Stimulated activated CD8-positive, alpha-beta memory T cell treated with anti-CD3 and anti-CD28 coated beads, Interleukin-7, amount 100 ng/mL, for 4 hours (primary cell): ENCODE data around the gene ATP1B3.
"Not testable (repeated sequence)": the region's sequence is repeated elsewhere in the genome, so short reads cannot be mapped to it uniquely, and the experiment has no call there.

ENCODE experiments used
- DNase-seq, 2 donors: peaks; one replicate each; pipeline ENCODE4 v3.0.0-alpha.2; 2020; ENCODE audit warnings: low read depth in 2 of 2

The ATP1B3 gene

DNA sequence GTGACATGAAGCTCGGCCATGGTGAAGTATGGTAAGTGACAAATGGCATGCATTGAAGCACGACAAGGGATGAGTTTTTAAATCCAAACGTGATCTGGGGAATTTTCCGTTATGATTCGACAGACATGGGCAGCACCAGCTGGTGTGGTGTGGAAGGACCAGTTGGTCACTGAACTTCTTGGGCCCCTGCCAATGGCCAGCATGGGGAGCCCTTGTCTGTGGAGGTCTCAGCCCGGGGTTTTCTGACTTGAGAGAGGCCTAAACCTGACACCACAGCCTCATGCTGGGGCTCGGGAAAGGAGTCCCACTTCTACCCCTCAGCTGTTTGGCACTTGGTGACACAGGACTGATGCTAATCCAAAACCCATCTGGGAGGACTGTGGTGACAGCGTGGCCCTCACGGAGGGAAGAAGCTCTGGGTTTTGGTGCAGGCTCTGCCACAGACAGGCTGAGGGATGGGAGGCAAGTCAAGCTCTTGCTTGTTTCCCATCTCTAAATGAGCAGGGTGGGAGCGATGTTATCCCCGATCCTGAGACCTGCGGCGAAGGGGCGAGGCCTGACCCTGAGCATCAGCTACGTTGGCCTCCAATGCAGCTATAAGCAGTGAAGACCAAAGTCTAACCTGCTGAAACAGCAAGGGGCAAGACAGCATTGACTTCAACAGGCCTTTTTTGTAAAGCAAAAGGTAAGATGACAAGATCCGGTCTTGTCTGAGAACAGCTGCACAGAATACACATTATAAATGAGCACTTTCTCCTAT is 69.5 kb downstream of the ATP1B3 start:
- no peak for DNase-seq

DNA sequence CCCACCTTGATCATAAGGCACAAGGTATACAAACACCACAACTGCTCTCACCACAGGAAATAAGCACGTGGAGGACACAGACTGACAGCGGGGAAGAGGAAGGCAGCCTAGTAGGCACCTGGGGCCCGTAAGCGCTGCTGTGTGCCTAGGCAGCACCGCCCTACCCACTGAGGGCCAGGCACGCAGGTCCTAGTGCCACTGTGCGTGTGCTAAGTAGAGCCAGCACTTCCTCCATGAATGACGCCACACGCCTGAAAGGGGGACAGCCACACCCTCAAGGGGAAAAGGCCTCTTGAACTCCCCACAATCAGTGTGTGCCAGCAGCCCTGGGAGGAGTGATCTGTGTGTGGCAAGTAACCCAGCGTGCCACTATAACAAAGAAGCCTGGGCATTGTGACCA is 73.0 kb downstream of the ATP1B3 start:
- DNase-seq = no peak

DNA sequence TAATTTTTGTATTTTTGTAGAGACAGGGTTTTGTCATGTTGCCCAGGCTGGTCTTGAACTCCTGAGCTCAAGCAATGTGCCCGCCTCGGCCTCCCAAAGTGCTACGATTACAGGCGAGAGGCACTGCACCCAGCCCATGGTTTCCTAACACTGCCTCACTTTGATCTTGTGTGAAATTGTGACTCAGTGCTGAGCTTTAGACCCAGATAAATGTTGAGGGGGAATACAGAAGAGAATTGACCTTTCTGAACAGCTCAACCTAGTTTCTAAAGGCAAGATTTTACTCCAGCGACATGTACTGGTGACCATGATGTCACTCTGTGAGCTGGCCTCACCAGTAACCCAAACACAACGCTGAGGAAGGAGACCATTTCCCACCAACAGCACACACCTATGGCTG is 73.5 kb downstream of the ATP1B3 start:
- no peak for DNase-seq

DNA sequence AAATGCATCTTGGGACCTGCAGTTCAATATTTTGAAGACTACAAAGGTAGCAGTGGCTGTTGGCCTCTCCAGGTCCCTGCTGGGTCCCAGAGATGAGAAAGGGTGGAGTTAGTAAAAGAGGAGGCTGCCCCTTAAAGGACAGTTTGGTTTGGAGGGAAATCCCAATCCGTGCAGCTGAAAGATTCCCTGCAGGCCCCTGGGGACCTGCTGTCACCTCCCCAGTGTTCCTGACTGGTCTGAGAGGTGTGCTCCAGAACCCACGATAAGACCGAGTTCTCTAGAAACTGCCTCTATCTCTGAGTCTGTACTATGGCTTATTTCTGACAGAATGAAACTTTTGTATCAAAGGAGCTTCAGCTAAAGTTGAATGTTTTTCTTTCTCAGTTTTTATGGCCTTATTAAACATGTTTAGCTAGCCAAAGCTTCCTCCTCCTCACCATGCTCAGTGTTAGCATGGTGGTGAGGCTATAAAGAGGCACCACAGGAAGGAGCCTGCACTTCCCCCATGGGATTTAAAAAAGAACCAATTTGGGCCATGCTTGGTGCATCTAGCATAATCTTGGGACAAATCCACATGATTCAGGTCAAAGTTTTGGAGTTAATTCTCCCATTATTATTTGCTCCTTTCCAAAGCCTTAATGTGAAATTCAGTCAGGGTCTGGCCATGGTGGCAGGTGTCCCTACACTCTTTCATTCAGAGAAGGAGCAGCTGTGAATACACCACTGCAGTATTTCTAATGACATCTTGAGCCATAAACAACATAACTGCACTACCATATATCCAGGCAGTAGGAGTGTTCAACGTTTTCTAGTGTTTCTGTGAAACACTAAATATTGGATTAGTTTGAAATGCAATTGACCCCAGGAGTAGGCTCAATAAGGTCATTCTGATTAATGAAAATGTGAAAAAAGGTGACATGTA is 74.4 kb downstream of the ATP1B3 start:
- no peak for DNase-seq

DNA sequence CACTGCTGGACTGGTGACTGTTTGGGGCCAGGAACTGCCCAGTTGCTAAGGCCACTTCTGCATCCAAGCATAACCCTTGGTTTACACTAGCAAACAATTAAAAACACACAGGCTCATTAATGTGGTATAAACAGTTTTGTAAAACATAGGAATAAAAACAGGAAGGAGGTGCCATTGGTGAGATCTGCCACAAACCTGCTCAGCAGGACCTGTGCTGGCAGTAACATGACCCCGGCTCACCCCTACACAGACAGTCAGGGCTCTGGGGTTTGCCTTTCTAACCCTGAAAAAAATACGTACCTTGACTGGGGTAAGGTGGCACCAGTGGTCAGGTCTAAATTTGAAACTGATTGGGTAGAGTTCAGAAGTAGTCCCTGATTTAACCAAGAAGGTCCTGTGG is 76.2 kb downstream of the ATP1B3 start:
- no peak for DNase-seq

DNA sequence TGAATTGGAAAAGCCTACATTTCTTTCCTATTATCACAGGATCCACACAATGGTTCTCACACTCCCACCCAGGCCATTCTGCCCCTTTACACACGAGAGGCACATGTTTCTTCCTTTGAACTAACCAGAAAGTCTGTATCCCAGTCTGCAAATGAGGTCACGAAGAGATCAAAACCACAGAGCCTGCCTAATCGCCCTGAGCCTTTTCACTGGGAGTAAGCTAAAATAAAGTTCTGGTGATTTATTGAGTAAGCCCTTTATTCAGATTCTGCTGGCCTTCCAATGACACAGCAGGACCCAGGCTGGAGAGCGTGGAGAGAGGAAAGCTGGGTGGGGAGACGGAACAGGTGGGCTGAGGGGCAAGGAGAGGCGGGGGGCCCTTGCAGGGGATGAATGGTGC is 78.7 kb downstream of the ATP1B3 start:
- DNase-seq = no peak

DNA sequence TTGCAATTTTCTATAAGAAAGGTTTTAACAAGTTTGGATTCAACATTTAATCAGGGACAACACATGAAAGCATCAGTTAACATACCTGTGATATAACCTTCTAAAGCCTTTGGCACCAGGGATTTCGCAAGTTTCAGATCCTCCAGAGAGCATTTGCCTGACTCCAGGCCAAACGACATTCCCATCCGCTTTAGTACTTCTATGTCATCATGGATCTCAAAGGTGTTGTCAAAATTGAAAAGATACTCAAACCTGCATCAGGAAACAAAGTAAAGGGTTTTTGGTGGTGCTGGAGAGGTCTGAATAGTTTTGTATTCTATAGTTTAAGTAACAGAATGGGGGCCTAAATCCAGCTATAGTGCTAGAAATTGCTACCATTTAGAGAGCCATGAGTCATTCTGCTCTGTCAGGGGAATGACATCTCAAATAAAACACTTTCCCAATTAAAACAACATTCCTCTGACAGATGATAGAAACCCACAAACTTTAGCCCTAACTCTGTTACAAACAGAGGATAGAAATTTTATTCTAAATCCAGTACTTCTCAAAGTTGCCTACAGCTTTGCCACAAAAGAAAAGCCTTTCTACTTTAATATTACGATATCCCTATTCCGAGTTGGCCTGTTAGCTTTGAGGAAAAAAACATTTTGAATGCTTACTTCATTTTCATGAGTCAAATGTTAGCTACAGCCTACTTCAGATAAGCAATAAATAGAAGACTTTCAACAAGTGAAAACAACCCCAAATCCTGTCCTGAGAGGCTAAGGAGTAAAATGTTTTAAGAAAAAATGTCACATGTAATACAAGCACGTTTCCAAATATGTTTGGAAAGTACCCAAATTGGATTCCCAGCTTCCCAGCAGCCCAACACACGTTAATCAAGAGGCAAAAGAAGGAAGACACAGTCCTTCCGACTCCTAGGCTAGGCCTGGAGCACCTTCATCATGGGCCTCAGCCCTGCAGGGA is 83.4 kb downstream of the ATP1B3 start:
- DNase-seq = no peak

DNA sequence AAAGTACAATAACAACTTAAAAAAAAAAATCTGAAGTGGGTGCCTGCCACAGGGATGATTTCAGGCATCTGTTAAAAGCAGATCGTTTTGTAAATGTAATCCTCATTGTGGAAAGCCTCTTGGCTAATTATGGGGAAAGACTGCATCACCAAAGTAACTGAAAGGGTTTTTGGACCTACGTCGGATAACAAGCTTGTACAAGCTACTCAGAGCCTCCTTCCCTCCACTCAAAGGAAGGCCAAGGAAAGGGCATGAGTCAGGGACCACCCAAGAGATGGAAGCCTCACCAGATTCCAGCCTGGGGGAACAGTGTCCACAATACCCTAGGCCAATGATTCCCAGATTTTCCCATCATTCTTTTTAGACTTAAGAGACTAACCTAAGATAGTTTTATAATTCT is 84.3 kb downstream of the ATP1B3 start:
- no peak for DNase-seq

DNA sequence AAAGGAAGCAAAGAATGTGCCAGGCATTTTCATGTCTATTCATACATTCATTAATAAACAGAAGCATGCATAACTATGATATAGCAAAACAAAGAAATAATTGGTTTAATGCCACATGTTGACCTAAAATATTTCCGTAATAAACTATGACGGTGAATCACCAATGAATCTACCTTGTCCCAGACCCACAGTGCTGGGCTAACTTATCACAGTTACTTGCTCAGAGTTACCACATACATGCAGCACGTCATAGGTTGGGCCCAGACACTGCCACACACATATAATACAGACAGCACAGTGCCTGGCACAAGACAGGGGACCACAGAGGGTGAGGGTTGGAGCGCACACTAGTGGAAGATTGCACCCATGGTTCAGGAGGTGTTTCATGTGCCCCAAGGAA is 86.9 kb downstream of the ATP1B3 start:
- no peak for DNase-seq

DNA sequence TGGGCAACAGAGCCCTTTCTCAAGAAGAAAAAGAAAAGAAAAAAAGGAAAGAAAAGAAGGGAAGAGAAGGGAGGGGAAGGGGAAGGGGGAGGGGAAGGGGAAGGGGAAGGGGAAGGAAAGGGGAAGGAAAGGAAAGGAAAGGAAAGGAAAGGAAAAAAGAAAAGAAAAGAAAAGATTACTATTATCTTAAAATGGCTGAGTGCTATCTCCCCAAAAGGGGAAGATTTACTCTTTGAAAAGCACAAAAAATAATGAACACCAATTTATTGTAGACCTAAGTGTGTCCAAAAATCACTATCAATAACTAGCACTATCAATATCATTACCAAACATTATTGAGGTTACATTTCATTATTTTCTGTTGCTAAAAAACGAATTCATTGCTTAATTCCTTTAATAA is 89.0 kb downstream of the ATP1B3 start:
- no peak for DNase-seq

DNA sequence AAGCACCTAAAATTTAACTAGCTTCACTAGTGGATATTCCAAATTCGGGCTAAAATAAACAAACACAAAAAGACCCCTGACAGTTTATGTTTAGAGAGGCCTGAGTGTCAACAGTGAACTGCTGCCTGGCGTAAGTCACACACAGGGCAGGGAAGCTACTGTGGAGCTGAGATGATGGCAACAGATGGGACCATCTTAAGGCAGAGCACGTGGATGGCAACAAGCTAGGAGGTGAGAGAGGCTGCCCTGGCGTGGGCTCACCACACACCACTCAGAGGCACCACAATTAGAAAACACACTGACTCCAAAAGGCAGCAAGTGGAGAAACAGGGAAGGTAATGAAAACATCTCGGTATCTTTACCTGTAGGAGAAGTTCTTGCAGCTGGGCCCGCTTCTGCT is 93.3 kb downstream of the ATP1B3 start:
- DNase-seq = no peak

DNA sequence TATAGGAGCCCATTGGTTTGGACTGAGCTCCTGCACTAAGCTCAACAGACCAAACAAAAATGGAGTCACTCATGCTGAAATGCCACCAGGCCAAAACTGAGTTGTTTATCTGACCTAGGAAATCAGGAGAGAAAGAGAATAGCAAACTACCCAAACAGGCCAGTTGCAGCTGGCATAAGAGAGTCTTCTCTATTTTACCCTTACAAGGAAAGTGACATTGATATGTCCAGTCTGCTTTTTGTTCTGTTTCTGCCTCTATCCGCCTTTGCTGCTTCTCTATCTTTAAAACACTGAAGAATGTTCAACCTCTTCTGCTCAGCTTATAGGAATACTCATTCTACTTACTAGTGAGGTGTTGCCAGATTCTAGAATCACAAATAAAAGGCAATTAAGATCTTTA is 95.1 kb downstream of the ATP1B3 start:
- DNase-seq = no peak

DNA sequence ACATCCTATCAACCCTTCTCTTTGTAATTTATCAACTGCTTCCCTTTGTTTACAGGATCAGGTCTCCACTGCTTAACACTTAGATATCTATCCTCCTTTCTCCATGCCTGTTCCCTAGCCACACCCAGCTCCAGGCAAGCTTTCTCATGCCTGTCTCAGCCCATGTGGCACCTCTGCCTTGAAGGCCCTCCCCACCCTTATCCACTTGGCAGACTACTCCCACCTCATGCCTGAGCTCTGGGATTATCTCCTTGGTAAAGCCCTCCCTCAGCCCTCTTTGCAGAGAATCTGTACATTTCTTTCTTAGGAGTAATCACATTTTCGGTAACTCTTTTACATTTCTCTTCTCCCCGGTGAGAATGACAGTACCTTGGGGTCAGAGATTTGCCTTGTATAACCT is 96.0 kb downstream of the ATP1B3 start:
- no peak for DNase-seq

DNA sequence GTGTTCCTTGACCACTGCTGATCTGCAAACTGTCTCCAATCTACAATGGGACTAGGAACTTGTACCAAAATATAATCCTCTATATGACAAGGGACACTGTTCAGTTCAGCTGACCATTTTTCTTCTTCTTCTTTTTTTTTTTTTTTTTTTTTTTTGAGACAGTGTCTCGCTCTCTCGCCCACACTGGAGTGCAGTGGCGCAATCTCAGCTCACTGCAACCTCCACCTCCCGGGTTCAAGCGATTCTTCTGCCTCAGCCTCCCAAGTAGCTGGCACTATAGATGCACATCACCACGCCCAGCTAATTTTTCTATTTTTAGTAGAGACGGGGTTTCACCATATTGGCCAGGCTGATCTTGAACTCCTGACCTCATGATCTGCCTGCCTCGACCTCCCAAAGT is 98.3 kb downstream of the ATP1B3 start:
- not testable (repeated sequence) for DNase-seq
